ENCODE measurements around the gene ZBTB18. TPM values are rescaled to one million over a fixed set of nuclear protein-coding genes. Genes with fewer than 3 reads are reported as not detected.

The ZBTB18 gene
- total and polyA plus RNA-seq, 2 donors (not counting 1 experiment from before 2014, with no cell fraction given), result 38.4 to 130 TPM

DNA sequence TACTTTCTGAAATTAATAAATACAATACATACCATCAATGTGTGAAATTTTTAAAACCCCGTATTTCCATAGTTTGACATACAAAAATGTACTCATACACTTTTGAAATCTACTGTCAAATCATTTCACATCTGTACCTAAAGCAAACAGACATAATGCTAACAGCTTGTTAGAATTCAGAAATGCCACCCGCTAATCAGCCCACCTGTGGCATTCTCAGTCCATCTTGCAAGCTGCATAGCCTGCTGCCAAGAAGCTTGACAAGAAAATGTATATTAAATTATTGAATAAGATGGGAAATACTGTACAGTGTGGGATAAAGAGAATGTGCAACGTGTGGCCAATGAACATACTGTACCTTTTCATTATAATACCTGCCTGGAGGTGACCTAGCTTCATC is 55.1 kb downstream of the ZBTB18 start:
- Histone ChIP-seq H3K4me2 (replicated peaks; ENCODE audit: low read depth, low read length, poor library complexity, severe bottlenecking) (no peak overlapping the region), H3K9ac (ENCODE audit: low read length) (no peak overlapping the region), H3K36me3 (replicated peaks in 1 of 2; ENCODE audit: control extremely low read depth in 1 of 2, control insufficient read depth in 1 of 2, extremely low read depth in 1 of 2, insufficient read depth in 2 of 2, low read length in 1 of 2) (no peaks in the 10 kb centered on the region), H2AFZ (ENCODE audit: insufficient read depth, low read depth, low read length, poor library complexity, severe bottlenecking) (no peak overlapping the region), H3K27ac (ENCODE audit: low read length in 2 of 2) (no peak overlapping the region), H3K79me2 (ENCODE audit: control insufficient read depth, insufficient read depth, low read length) (no peaks in the 10 kb centered on the region), H3K27me3 (replicated peaks in 1 of 4; ENCODE audit: control extremely low read depth in 1 of 4, control insufficient read depth in 3 of 4, insufficient read depth in 4 of 4, low read length in 3 of 4) (peaks cover 0 to 8% (median 4%) of the 10 kb centered on the region in 4 experiments), H3K4me3 (ENCODE audit: control extremely low read depth in 1 of 5, extremely low read depth in 1 of 5, insufficient read depth in 1 of 5, low read depth in 2 of 5, low read length in 4 of 5) (no peak overlapping the region), H3K9me3 (ENCODE audit: control extremely low read depth in 1 of 3, control insufficient read depth in 2 of 3, insufficient read depth in 1 of 3, low read length in 2 of 3) (no peaks in the 10 kb centered on the region), H4K20me1 (ENCODE audit: control insufficient read depth, insufficient read depth, low read length, poor library complexity, severe bottlenecking) (no peaks in the 10 kb centered on the region), H3K4me1 (ENCODE audit: control insufficient read depth in 2 of 2, insufficient read depth in 2 of 2, low read length in 2 of 2) (peaks cover 5 to 12% of the 10 kb centered on the region in 2 donors)
- Mint-ChIP-seq H3K9me3 (ENCODE audit: insufficient read depth) (no peaks in the 10 kb centered on the region), H3K4me1 (peaks cover 13% of the 10 kb centered on the region), H3K27me3 (peaks cover 52% of the 10 kb centered on the region), H3K27ac (no peak overlapping the region), H3K4me3 (no peak overlapping the region)
- no peak for DNase-seq
- ChIA-PET POLR2A (no interaction called here), CTCF (no interaction called here)
- no peak for ATAC-seq (ENCODE audit: low read depth)
- WGBS (ENCODE audit: insufficient coverage), result 100% methylated on average over 1 of the region's 3 CpGs
- intact Hi-C loops (cut with micrococcal nuclease), result loop anchor here (10.0 kb wide), 1 partner anchor 51 kb away; the partner anchor contains the start of gene ZBTB18
- TF ChIP-seq, protein P1, sequence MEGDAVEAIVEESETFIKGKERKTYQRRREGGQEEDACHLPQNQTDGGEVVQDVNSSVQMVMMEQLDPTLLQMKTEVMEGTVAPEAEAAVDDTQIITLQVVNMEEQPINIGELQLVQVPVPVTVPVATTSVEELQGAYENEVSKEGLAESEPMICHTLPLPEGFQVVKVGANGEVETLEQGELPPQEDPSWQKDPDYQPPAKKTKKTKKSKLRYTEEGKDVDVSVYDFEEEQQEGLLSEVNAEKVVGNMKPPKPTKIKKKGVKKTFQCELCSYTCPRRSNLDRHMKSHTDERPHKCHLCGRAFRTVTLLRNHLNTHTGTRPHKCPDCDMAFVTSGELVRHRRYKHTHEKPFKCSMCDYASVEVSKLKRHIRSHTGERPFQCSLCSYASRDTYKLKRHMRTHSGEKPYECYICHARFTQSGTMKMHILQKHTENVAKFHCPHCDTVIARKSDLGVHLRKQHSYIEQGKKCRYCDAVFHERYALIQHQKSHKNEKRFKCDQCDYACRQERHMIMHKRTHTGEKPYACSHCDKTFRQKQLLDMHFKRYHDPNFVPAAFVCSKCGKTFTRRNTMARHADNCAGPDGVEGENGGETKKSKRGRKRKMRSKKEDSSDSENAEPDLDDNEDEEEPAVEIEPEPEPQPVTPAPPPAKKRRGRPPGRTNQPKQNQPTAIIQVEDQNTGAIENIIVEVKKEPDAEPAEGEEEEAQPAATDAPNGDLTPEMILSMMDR (IDR thresholded peaks at IDR 0.05), result no peak
- no peak for TF ChIP-seq EZH2 (IDR thresholded peaks at IDR 0.05; ENCODE audit: borderline replicate concordance, insufficient read depth, low read depth, low read length, poor library complexity, severe bottlenecking)

Small RNA genes lying within 50 kb of the gene (small RNA-seq; reads per million reads assigned to genes)
- gene RN7SL148P (ENCODE audit: insufficient read length, low read depth, low replicate concordance), result not detected

Other genes with a start within 250 kb of the ZBTB18 start
- 147 and 148 TPM in 2 replicates for gene AKT3, start 201.0 kb upstream of the ZBTB18 start, total RNA-seq
- gene AKT3, start 201.0 kb upstream of the ZBTB18 start, polyA plus RNA-seq, result 4.4 and 5.1 TPM in 2 replicates

All from B cell (primary cell).